KMS-11 (cell line): ENCODE measurements around the gene SUPT3H.

Source experiments
- H2AFZ ChIP-seq: fragments of 200-600 bp; sonication (generic); 2 replicates; pipeline ENCODE4 v1.6.1; 2016; ENCODE audit warnings: antibody characterized with exemption, mixed run types, low read depth
- H3K27ac ChIP-seq: fragments of 200-600 bp; sonication (generic); 2 replicates; pipeline ENCODE4 v1.6.1; 2016; ENCODE audit warnings: mild to moderate bottlenecking, mixed run types
- H3K27me3 ChIP-seq: fragments of 200-600 bp; sonication (generic); 2 replicates; pipeline ENCODE4 v1.6.1; 2017; ENCODE audit warnings: mild to moderate bottlenecking, low read depth, mixed run types, moderate library complexity; ENCODE audit not compliant: insufficient read depth
- H3K36me3 ChIP-seq: fragments of 200-600 bp; sonication (generic); 2 replicates; pipeline ENCODE4 v1.6.1; 2017; ENCODE audit warnings: mild to moderate bottlenecking, mixed run types; ENCODE audit not compliant: insufficient read depth
- H3K4me1 ChIP-seq: fragments of 200-600 bp; sonication (generic); 2 replicates; pipeline ENCODE4 v1.6.1; 2016; ENCODE audit warnings: mild to moderate bottlenecking, low read depth, mixed run types; ENCODE audit not compliant: poor library complexity, severe bottlenecking
- H3K4me2 ChIP-seq: fragments of 200-600 bp; sonication (generic); 2 replicates; pipeline ENCODE4 v1.7.0; 2016; ENCODE audit warnings: mild to moderate bottlenecking, mixed run types
- H3K4me3 ChIP-seq: fragments of 200-600 bp; sonication (generic); IDR thresholded peaks from 2 replicates; pipeline ENCODE4 v1.6.1; 2017; ENCODE audit warnings: low read depth, low read length, mixed read lengths; ENCODE audit not compliant: insufficient read depth
- H3K79me2 ChIP-seq: fragments of 200-600 bp; sonication (generic); 2 replicates; pipeline ENCODE4 v1.6.1; 2016; ENCODE audit warnings: low read depth, mixed run types; ENCODE audit not compliant: insufficient read depth
- H3K9ac ChIP-seq: fragments of 200-600 bp; sonication (generic); 2 replicates; pipeline ENCODE4 v1.6.1; 2016; ENCODE audit warnings: mild to moderate bottlenecking, mixed run types
- H4K20me1 ChIP-seq: fragments of 200-600 bp; sonication (generic); 2 replicates; pipeline ENCODE4 v1.6.1; 2016; ENCODE audit warnings: mild to moderate bottlenecking, mixed run types; ENCODE audit not compliant: insufficient read depth
- CTCF ChIP-seq: fragments of 200-600 bp; sonication (generic); conservative IDR thresholded peaks from 2 replicates; pipeline ENCODE4 v1.6.1; 2017; ENCODE audit warnings: low read depth, mild to moderate bottlenecking, antibody characterized with exemption, low read length, moderate library complexity, mixed read lengths

SUPT3H gene

GRCh38 chr6:45003387-45003786 is 374.3 kb downstream of the SUPT3H start:
- H2AFZ ChIP-seq, result peak overlapping the region; percentile 39
- H3K9ac ChIP-seq, result no peak overlapping the region; the same call in 1 of the 2 replicates
- H3K27me3 ChIP-seq, result no peaks in the 10 kb centered on the region
- H3K79me2 ChIP-seq, result no peaks in the 10 kb centered on the region
- H3K4me2 ChIP-seq, result peak overlapping the region; percentile 73
- H3K36me3 ChIP-seq, result no peaks in the 10 kb centered on the region
- no peak overlapping the region for H3K4me3 ChIP-seq
- peaks cover 65% of the 10 kb centered on the region for H3K4me1 ChIP-seq
- H3K27ac ChIP-seq, result peak overlapping the region; percentile 69
- no peak for TF ChIP-seq CTCF
- H4K20me1 ChIP-seq, result no peaks in the 10 kb centered on the region

DNA sequence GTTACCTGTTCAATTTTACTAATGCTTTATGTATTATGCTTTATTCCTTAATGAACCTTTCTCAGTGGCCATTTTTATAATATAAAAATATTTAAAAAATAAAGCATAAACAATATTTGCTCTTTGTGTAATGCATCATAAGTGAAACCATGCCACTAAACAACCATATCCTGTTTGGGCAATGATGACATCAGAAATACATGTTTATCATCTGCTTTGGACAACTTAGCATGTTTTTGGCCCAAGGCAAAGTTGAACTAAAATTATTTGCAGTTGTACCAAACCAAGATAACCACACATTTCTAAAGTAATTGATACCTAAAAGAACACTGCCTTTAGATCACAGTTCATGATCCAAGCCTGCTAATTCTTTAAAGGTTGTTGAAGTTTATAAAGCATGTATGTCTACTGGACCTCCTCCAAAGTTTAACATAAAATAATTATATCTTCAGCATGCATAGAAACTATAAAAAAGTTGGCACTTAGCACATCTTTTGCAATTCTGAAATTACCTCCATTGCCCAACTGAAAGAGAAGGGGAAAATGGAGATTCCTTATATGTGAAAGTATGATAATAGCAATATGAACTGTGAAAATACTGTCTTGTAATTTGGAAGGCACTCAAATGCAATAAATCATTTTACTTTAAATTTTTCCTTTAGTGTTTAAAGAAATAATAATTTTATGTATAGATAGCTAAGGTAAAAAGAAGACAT is 375.2 kb downstream of the SUPT3H start:
- no peaks in the 10 kb centered on the region for H3K27me3 ChIP-seq
- H3K4me2 ChIP-seq, result peak overlapping the region; percentile 73
- no peak for TF ChIP-seq CTCF
- peak overlapping the region; percentile 69 for H3K27ac ChIP-seq
- H3K79me2 ChIP-seq, result no peaks in the 10 kb centered on the region
- no peaks in the 10 kb centered on the region for H3K36me3 ChIP-seq
- no peak overlapping the region for H2AFZ ChIP-seq
- peak overlapping the region; percentile 5; the same call in 1 of the 2 replicates for H3K9ac ChIP-seq
- H4K20me1 ChIP-seq, result no peaks in the 10 kb centered on the region
- peaks cover 73% of the 10 kb centered on the region for H3K4me1 ChIP-seq
- H3K4me3 ChIP-seq, result no peak overlapping the region

GRCh38 chr6:45001663-45002062 is 376.1 kb downstream of the SUPT3H start:
- H3K4me2 ChIP-seq, result peak overlapping the region; percentile 73
- H3K36me3 ChIP-seq, result no peaks in the 10 kb centered on the region
- H3K27ac ChIP-seq, result peak overlapping the region; percentile 69
- peaks cover 82% of the 10 kb centered on the region for H3K4me1 ChIP-seq
- H3K9ac ChIP-seq, result 0 out of 2 replicates have a peak overlapping the region, but pooled peaks have one; percentile 5
- no peaks in the 10 kb centered on the region for H3K79me2 ChIP-seq
- no peak overlapping the region for H2AFZ ChIP-seq
- H3K27me3 ChIP-seq, result no peaks in the 10 kb centered on the region
- TF ChIP-seq CTCF, result no peak
- H4K20me1 ChIP-seq, result no peaks in the 10 kb centered on the region
- no peak overlapping the region for H3K4me3 ChIP-seq

DNA sequence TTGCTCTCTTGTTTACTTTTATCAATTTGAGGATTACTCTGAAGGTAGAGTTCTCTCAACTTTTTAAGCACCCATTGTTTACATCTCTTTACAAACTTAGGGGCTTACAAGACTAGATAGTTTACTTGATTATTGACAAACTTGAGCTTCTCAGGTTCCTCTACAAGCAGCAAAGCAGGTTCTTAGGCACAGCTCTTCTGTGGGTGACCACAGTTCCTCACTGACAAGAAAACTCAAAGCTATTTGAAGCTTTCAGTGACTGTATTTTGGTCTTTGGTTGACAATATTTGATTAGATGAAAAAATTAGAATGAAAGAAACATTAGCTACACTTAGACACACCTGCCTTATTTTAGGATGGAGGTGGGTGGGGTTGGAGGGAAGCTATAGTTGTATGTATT is 376.9 kb downstream of the SUPT3H start:
- TF ChIP-seq CTCF, result no peak
- no peaks in the 10 kb centered on the region for H3K27me3 ChIP-seq
- no peak overlapping the region for H3K4me3 ChIP-seq
- no peaks in the 10 kb centered on the region for H3K79me2 ChIP-seq
- H3K36me3 ChIP-seq, result no peaks in the 10 kb centered on the region
- H3K27ac ChIP-seq, result peak overlapping the region; percentile 69
- peak overlapping the region; percentile 31; the same call in 1 of the 2 replicates for H2AFZ ChIP-seq
- H3K4me2 ChIP-seq, result peak overlapping the region; percentile 73
- H3K4me1 ChIP-seq, result peaks cover 90% of the 10 kb centered on the region
- no peaks in the 10 kb centered on the region for H4K20me1 ChIP-seq
- no peak overlapping the region for H3K9ac ChIP-seq
